HT-29 (cell line): Measurements from ENCODE around the gene LGI4. TPM values are rescaled to one million over a fixed set of nuclear protein-coding genes. Genes with fewer than 3 reads are reported as not detected.
"Not testable (repeated sequence)": the region's sequence is repeated elsewhere in the genome, so short reads cannot be mapped to it uniquely, and the experiment has no call there.

Source experiments
- DNase-seq: peaks from one replicate; pipeline ENCODE4 v3.0.0-alpha.2; 2015; ENCODE audit warnings: low spot score
- total RNA-seq: library from RNA; depleted of rRNA; stranded (reverse); fragments of >200 nt; shearing (Covaris generic); gene quantifications from 2 replicates; pipeline ENCODE4 v1.2.3, GENCODE V29; 2014

LGI4 gene
- total RNA-seq, 1 experiment from 2014 or later, result not detected

DNA sequence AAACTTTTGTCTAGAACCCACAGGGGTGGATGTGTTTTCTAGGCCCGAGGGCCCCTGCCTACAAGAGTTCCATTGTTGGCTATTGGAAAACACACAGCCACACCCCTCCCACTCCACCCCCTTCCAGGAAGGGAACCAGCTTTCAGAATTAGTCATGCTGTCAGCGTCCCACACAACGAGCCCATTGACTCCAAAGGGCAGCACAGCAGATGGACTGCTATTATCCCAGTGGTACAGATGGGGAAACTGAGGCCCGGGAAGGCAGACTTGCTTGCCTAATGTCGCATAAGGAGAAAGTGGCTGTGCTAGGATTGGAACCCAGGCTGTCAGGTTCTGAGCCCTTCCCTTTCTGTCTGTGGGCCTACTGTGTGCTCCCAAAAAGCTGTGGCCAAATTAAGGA, 27.3 kb downstream of the LGI4 start:
- DNase-seq, result peak; percentile 41

DNA sequence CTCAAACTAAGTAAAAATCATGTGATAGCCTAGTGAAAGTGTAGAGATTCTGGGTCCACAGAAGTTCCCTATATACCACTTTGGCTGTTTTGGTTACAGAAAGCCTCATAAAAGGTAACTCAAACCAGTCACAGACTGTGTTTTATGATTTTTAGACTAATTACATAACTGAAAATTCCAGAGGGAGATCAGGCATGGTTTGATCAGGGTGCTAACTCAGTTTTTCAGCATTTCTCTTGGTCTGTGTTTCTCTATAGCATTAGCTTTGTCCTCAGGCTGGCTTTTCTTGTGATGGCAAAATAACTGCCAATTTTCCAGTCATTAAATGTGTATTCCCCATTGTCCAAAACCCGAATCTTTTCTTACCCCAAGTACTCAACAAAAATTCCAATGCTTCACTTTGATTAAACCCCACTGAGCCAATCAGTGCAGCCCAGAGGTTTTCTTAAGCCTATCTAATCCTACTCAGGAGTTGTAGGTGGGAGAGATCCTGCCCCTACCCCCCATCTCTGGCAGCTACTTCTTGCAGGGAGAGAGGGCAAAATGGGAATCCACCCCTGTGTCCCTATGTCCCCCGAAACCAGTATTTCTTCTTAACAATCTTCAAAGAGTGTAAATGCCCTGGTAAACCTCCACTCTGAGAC, 27.8 kb downstream of the LGI4 start:
- DNase-seq, result no peak

DNA sequence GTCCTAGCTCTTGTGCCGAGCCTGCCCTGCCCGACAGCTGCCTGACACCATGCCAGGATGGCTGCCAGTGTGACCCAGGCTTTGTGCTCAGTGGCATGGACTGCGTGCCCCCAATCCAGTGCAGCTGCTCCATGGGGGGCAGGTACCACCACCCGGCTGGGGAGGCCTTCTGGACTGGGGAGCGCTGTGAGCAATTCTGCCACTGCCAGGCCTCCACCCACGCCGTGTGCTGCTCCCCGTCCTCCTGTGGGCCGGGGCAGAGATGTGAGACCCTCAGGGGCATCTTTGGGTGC, 28.6 kb downstream of the LGI4 start:
- no peak for DNase-seq

DNA sequence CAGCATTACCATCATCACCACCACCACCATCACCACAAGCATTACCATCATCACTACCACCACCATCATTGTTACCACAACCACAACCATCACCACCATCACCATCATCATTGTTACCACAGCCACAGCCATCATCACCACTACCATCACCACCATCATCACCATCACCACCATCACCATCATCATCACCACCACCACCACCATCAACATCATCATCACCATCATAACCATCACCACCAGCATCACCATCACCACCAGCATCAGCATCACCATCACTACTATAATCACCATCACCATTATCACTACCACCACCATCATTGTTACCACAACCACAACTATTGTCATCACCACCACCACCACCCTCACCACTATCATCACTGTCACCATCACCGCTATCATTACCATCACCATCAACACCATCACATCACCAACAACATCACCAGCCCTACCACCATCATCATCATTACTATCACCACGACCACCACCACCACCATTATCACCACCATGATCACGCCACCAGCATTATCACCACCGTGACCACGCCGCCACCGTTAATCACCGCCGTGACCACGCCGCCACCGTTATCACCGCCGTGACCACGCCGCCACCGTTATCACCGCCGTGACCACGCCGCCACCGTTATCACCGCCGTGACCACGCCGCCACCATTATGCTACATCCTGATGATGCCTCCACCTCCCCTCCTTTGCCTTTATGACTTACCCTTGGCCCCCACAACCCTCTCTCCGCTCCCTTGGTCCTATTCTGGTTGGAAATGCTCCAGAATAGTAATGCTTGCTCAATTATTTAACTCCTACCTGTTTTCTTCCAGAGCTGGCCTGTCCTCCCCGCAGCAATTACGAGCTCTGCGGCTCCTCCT, 29.2 kb downstream of the LGI4 start:
- no peak for DNase-seq

DNA sequence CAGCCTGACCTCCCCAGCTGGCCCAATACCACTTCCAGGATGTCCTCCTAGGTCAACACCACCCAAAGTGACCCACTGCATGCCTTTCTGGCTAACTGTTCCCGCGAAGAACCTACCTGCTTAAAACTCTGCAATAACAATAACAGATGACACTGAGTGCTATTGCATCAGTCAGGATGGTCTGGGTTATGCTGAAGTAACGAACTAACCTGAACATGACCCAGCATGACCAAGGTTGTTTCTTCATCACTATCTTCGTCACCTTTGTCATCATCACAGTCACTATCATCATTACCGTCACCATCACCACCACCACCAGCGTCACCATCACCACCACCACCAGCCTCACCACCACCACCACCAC, 29.8 kb downstream of the LGI4 start:
- no peak for DNase-seq

DNA sequence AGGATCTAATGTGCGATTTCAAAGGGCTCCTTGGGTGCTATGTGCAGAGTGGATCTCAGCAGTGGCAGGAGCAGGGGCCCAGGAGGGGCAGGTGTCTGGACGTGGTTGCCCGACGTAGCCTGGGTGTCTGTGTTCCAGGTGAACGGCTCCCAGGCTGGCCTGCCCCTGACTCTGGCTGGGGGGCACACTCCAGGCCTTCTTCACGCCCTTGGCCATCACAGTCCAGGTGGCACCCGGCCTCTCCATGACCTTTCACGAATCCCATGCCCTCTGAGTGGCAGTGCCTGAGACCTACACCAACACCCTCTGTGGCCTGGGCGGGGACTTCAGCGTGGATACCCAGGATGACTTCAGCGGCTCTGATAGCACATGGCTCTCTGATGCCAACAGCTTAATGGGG, 30.5 kb downstream of the LGI4 start:
- no peak for DNase-seq

DNA sequence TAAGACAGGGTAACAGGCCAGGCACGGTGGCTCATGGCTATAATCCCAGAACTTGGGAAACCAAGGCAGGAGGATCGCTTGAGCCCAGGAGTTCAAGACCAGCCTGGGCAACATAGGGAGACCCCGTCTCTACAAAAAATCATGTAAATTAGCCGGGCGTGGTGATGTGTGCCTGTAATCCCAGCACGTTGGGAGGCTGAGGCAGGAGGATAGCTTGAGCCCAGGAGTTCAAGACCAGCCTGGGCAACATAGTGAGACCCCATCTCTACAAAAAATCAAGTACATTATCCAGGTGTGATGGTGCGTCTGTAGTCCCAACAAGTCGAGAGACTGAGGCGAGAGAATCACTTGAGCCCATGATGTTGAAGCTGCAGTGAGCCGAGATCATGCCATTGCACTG, 31.2 kb downstream of the LGI4 start:
- DNase-seq, result not testable (repeated sequence)

DNA sequence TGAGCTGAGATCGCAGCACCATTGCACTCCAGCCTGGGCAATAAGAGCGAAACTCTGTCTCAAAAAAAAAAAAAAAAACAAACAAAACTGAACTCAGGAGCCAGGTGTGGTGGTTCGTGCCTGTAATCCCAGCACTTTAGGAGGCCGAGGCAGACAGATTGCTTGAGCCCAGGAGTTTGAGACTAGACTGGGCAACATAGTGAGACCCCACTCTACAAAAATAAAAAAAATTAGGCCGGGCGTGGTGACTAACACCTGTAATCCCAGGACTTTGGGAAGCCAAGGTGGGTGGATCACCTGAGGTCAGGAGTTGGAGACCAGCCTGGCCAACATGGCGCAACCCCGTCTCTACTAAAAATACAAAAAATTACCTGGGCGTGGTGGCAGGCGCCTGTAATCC, 32.9 kb downstream of the LGI4 start:
- DNase-seq, result not testable (repeated sequence)

DNA sequence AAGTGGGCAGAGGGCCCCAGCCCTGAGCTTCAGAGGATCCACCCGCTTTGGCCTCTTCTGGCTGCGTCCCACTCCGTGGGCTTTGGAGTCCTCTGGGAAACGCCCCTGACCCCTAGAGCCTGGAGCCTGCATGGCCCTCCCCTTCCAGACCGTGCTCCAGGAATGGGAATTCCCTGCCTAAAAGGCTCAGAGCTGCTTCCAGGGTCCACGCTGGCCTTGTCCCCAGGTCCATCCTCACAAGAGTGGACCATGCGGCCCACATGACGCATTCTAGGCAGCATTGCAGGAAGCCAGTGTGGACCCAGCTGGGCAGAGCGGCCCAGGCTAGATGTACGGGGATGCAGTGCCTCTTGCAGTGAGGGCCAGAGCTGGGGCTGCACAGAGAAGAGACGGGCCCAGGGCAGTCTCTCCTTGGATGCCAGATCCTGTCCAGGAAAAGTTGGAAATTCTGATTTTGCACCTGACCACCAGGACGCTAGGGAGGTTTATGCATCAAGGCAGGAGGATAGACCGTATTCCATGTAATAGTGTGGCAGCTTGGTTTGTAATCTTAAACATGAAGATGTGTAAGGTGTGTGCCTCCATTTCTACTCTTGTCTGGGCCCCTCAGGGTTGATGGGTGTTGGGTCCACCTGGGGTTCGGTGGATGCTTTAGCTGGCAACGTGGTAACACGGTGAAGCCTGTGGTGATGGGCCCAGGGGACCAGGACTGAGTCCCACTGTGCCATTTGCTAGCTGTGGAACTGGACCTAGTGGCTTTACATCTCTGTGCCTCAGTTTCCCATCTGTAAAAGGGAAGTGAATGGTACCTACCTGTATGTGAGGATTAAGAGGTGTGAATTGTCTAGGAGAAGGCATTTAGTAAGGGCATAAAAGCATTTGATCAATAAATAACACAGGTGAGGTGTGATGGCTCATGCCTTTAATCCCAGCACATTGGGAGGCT, 34.0 kb downstream of the LGI4 start:
- no peak for DNase-seq

DNA sequence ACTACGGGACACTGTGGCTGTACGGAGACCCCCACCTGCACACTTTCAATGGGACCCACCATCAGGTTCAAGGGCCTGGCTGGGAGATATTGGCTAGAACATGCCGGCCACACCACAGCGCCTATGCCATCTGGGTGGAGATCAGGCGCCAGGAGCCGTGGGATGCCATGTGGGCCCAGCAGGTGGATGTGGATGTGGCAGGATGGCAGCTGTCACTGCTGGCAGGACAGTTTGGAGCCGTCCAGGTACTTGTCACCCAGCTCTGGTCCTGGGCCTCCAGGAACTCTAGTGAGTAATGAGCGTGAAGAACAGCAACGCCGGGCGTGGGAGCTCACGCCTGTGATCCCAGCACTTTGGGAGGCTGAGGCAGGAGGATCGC, 35.0 kb downstream of the LGI4 start:
- no peak for DNase-seq

DNA sequence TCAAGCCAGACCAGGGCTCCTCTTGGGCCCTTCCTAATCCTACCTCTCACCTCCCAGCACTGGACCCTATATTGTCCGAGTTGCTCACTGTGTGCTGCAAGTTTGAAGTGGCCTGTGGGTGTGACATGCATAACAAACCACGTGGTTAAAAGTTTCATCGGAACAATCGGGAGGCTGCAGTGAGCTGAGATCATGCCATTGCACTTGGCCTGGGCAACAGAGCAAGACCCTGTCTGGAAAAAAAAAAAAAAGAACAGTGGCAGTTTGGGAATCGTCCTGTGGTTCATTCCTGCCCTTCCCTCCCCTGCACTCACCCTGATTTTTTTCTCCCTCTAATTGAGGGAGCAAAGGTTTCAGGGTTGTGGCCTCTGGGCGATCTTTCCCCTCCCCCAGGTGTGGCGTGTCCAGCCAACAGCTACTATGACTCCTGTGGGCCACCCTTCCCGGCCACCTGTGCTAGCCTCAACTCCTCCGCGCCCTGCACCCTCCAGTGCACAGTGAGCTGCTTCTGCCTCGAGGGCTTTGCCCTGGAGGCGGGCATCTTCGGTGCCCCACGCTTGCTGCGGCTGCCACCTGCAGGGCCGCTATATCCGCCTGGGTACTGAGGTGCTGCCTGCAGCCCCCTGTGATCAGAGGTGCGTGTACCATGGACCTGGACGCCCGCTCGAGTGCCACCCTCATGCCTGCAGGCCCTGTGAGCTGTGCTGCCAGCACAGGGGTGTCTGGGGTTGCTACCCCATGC, 35.5 kb downstream of the LGI4 start:
- no peak for DNase-seq

DNA sequence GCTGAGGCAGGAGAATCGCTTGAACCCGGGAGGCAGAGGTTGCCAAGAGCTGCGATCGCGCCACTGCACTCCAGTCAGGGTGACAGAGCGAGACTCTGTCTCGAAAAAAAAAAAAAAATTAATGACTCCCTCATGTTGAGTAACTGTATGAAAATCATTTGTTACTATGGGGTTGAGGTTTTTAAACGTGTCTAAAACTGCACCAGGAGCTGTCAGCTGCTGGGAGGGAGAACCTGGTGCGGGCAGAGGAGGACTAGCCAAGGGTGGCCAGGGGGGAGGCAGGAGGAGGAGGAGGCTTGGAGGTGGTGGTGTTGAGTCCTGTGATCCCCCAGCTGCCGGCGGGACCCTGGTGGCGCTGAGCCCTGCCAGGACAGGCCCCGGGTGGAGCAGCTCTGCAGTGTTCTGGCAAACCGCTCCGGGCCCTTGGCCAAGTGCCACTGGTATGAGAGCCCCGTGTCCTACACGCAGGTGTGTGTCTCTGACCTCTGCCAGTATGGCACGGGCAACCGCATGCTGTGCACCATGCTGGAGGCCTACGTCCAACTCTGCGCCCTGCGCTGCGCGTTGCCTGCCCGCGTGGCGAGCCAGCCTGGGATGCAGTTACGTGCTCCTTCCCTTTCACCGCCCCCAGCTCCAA, 36.3 kb downstream of the LGI4 start:
- DNase-seq, result no peak

DNA sequence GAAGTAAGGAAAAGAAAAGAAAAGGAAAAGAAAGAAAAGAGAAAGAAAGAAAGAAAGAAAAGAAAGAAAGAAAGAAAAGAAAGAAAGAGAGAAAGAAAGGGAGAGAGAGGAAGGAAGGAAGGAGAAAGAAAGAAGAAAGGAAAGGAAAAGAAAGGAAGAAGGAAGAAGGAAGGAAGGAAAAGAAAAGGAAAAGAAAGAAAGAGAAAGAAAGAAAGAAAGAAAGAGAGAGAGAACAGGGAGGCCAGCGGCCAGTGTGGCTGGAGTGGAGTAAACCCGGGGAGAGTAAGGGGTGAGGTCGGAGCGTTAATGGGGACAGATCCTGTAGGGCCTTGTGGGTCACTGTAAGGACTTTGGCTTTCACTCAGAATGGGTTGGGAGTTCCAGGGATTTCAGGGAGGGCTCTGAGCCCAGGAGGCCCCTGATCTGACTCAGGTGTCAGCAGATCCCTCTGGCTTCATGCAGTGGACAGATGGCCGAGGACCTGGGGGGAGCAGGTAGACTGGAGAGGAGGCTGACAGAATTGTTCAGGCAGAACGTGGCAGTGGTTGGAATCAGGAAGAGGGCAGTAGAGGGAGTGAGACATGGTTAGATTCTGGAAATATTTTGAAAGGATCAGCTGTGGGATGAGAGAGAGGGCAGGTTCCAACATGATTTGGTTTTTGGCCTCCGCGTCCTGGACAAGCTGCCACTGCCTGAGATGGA, 39.0 kb downstream of the LGI4 start:
- DNase-seq, result no peak

DNA sequence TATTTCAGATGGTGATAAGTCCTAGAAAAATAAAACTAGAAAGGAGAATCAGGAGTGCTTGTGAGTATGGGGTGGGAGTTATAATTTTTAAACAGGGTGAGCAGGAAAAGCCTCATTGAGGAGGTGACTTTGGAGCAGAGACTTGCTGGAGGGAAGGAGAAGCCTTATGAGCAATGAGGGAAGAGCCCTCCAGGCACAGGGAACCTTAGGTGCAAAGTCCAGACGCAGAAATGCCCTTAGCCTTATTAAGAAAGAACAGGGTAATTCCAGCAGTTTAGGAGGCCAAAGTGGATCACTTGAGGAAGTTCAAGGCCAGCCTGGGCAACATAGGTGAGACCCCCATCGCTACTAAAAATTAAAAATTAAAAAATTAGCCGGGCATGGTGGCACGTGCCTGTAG, 40.2 kb downstream of the LGI4 start:
- no peak for DNase-seq

DNA sequence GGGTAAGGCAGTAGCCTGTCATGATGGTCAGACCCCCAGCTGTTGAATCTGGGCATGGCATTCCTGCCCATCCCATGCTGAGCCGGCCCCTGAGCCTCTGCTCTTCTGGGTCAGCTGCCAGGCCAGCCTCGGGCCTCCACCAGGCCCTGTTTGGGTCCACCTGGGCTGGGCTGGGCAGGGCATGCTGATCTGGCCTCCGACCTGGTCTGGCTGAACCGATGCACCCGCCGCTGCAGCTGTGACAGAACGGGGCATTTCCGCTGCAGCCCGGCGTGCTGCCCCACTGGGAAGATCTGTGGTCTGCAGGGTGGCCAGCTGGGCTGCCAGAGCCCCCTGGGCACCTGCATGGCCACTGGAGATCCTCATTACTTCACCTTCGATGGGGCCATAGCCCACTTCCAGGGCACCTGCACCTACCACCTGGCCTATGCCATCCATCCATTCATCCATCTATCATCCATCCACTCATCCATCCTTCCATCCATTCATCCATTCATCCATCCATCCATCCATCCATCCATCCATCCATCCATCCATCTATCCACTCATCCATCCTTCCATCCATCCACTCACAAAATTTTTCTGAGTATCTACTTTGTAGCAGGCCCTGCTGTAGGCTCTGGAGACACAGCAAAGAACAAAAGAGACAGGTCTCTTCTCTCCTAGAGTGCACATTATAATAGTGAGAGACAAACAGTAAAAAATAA, 40.8 kb downstream of the LGI4 start:
- no peak for DNase-seq

DNA sequence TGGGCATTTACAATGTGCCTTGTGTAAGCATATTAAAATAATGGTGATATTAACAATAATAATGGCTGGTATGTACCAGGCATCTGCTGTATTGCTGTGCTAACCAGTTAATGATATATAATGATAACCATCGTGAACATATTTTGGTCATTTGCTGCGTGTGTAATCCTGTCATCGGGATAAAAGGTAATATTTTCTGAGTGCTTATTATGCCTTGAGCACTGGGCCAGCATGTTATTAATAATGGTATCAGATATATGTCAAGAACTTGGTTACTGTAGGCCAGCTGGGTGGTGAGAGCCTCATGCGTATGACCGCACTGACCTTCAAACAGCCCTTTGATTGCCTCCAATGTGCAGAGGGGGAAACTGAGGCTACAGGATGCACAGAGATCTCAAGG, 41.4 kb downstream of the LGI4 start:
- DNase-seq, result no peak

DNA sequence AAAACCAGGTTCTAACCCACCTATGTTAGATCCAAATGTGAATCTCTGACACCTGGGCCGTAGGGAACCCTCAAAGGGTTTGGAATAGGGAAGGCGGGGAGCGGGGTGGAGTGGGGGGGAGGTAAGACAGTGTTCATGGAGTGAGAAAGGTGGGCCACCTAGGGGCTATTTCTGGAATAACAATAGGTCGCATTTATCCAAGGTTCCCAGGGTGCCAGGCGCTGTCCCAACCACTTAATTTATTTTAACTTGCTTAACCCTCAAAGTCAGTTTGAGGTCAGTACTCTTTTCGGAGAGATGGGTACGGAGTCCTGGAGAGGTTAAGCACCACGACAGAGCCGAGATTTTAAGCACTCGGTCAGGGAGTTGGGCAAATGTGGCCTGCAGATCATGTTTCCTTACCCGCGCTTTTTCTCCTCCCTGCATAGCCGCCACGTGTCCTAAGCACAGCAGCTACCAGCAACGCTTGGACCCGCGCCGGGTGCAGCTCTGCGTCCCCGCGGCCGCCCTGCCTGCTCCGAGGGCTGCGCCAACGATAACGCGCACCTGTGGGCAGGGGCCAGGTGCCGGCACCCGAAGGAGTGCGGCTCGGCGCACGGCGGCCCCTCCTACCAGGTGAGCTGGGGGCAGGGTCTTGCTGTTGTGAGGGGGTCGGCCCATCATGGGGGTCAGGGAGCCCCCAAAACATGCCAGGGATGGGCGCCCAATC, 44.2 kb downstream of the LGI4 start:
- DNase-seq, result peak; percentile 89

DNA sequence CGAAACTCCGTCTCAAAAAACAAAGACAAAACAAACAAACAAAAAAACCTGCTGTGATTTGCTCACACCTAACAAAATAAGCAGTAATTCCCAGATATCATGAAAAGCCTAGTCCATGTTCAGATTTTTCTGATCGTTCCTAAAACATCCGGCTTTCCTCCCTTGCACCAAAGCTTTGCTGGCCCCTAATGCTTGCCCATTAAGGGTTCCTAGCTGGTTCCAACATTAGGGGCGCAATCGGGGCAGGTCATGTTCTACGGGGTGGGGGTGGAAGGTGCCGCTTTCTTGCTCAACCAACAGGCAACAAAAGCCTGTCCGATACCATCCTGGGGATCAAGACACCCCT, 44.7 kb downstream of the LGI4 start:
- no peak for DNase-seq

DNA sequence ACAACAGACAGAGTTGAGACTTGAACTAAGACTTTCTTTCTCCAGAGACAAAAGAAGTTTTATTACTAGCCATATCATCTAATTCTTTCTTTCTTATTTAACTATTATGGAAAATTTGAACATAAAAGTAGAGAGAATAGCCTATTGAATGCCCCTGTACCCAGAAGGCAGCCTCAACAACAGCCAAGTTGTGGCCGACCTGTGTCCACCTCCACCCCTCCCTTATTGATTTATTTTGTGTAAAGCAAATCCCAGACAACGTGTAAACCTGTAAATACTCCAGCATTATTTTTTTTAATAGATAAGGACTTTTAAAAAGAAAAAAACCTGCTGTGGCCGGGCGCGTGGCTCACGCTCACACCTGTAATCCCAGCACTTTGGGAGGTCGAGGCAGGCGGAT, 45.3 kb downstream of the LGI4 start:
- no peak for DNase-seq
